Measurements from ENCODE around the gene KANSL1. TPM values are rescaled to one million over a fixed set of nuclear protein-coding genes. Genes with fewer than 3 reads are reported as not detected.

Gene KANSL1
- total RNA-seq, 1 experiment from 2014 or later: 72.7 TPM

- H3K27me3 Mint-ChIP-seq (ENCODE audit: low read depth): no peaks in the 10 kb centered on the region
- H3K9me3 Mint-ChIP-seq: no peaks in the 10 kb centered on the region
- POLR2A ChIA-PET: no interaction called here
- DNase-seq (ENCODE audit: low spot score) (no peak), ATAC-seq (no peak)
- H3K27ac Mint-ChIP-seq: no peak overlapping the region
- TF ChIP-seq TCF7 (CRISPR knock-in tag; IDR thresholded peaks at IDR 0.05; ENCODE audit: low read depth): no peak
- TF ChIP-seq OVOL2 (CRISPR knock-in tag; IDR thresholded peaks at IDR 0.05; ENCODE audit: borderline replicate concordance): no peak
- TF ChIP-seq PRDM15 (CRISPR knock-in tag; IDR thresholded peaks at IDR 0.05): no peak
- TF ChIP-seq ATF2 (CRISPR knock-in tag; IDR thresholded peaks at IDR 0.05; ENCODE audit: borderline replicate concordance, low read depth): no peak
- TF ChIP-seq USF1 (CRISPR knock-in tag; IDR thresholded peaks at IDR 0.05): no peak
- no peak for TF ChIP-seq GRHL2 (CRISPR knock-in tag; IDR thresholded peaks at IDR 0.05; ENCODE audit: insufficient replicate concordance, severe bottlenecking)
- no peak for TF ChIP-seq MLX (CRISPR knock-in tag; IDR thresholded peaks at IDR 0.05)
- no peak for TF ChIP-seq TEAD4 (CRISPR knock-in tag; IDR thresholded peaks at IDR 0.05)
- no peak for TF ChIP-seq ZNF671 (CRISPR knock-in tag; IDR thresholded peaks at IDR 0.05)
- TF ChIP-seq ELF4 (CRISPR knock-in tag; IDR thresholded peaks at IDR 0.05; ENCODE audit: low read depth): no peak
- TF ChIP-seq NR2C2 (CRISPR knock-in tag; IDR thresholded peaks at IDR 0.05): no peak
- TF ChIP-seq E2F5 (CRISPR knock-in tag; IDR thresholded peaks at IDR 0.05): no peak
- no peak for TF ChIP-seq ZNF138 (CRISPR knock-in tag; conservative IDR thresholded peaks at IDR 0.05)
- no peak for TF ChIP-seq NR3C1 (CRISPR knock-in tag; conservative IDR thresholded peaks at IDR 0.05; ENCODE audit: low read depth)
- no peak for TF ChIP-seq ERG (CRISPR knock-in tag; IDR thresholded peaks at IDR 0.05)
- no peak for TF ChIP-seq EMX1 (CRISPR knock-in tag; IDR thresholded peaks at IDR 0.05)
- CTCF ChIA-PET: interaction anchor here (1.0 to 2.1 kb wide), 3 partner anchors 10 to 42 kb away, joined by 4 to 8 read pairs (median 5); no protein-coding TSS in a partner anchor
- no peaks in the 10 kb centered on the region for H3K36me3 Mint-ChIP-seq
- H3K4me3 Mint-ChIP-seq: no peak overlapping the region
- no peaks in the 10 kb centered on the region for H3K4me1 Mint-ChIP-seq
Observed at GRCh38 chr17:46013502-46014165, 179.6 kb downstream of the KANSL1 start.

GRCh38 chr17:46013127-46013501 lies 180.1 kb downstream of the KANSL1 start:
- TF ChIP-seq TEAD1 (CRISPR knock-in tag; IDR thresholded peaks at IDR 0.05): no peak
- TF ChIP-seq PRRX2 (CRISPR knock-in tag; IDR thresholded peaks at IDR 0.05): no peak
- TF ChIP-seq ZMAT4 (CRISPR knock-in tag; IDR thresholded peaks at IDR 0.05): no peak
- TF ChIP-seq ERG (CRISPR knock-in tag; IDR thresholded peaks at IDR 0.05): no peak
- no peak for TF ChIP-seq ETV6 (CRISPR knock-in tag; IDR thresholded peaks at IDR 0.05)
- TF ChIP-seq CREM (CRISPR knock-in tag; IDR thresholded peaks at IDR 0.05): no peak
- TF ChIP-seq USF1 (CRISPR knock-in tag; IDR thresholded peaks at IDR 0.05): no peak
- TF ChIP-seq KAT7 (CRISPR knock-in tag; IDR thresholded peaks at IDR 0.05; ENCODE audit: borderline replicate concordance): no peak
- TF ChIP-seq NR2C2 (CRISPR knock-in tag; IDR thresholded peaks at IDR 0.05): no peak
- TF ChIP-seq SOX15 (CRISPR knock-in tag; IDR thresholded peaks at IDR 0.05): no peak
- no peak for TF ChIP-seq ZNF219 (CRISPR knock-in tag; IDR thresholded peaks at IDR 0.05; ENCODE audit: borderline replicate concordance)
- no peaks in the 10 kb centered on the region for H3K27me3 Mint-ChIP-seq (ENCODE audit: low read depth)
- no peak overlapping the region for H3K27ac Mint-ChIP-seq
- no peak overlapping the region for H3K4me3 Mint-ChIP-seq
- POLR2A ChIA-PET: no interaction called here
- CTCF ChIA-PET: interaction anchor here (0.6 to 2.1 kb wide), 4 partner anchors 9 to 121 kb away, joined by 3 to 8 read pairs (median 4); no protein-coding TSS in a partner anchor
- no peak for DNase-seq (ENCODE audit: low spot score)
- H3K4me1 Mint-ChIP-seq: no peaks in the 10 kb centered on the region
- ATAC-seq: no peak
- H3K36me3 Mint-ChIP-seq: no peaks in the 10 kb centered on the region
- no peaks in the 10 kb centered on the region for H3K9me3 Mint-ChIP-seq

All from WTC11 (cell line).